ENCODE results near the gene SLC12A5. TPM values are rescaled to one million over a fixed set of nuclear protein-coding genes. Genes with fewer than 3 reads are reported as not detected.
A peak's percentile ranks its signal among the peaks of the same experiment; 100 is the strongest.

Gene SLC12A5
- total and polyA plus RNA-seq, 3 donors from 2014 or later: 5.5 to 15.5 (median 9.2) TPM

GRCh38 chr20:46010491-46011391 is 18.3 kb upstream of the SLC12A5 start:
- Histone ChIP-seq H3K27me3 (peaks cover 6% of the 10 kb centered on the region), H3K27ac (no peak overlapping the region), H3K4me3 (no peak overlapping the region), H3K4me1 (peaks cover 10% of the 10 kb centered on the region), H3K9me3 (no peaks in the 10 kb centered on the region), H3K36me3 (ENCODE audit: low read depth, missing control alignments) (no peaks in the 10 kb centered on the region)
- WGBS, 2 donors: 7 to 9% methylated on average over 52 to 74 of the region's 74 CpGs
- no peak for DNase-seq
- no peak for TF ChIP-seq POLR2A (IDR thresholded peaks at IDR 0.05)
- no peak for TF ChIP-seq CTCF (IDR thresholded peaks at IDR 0.05)
- intact Hi-C loops (cut with DNase I; ENCODE audit: low total_unique reads): no loop called here

GRCh38 chr20:46011631-46012482 is 17.2 kb upstream of the SLC12A5 start:
- no peaks in the 10 kb centered on the region for H3K36me3 ChIP-seq (ENCODE audit: low read depth, missing control alignments)
- 9 to 14% methylated on average over 47 to 49 of the region's 57 CpGs for WGBS, 2 donors
- peaks cover 10% of the 10 kb centered on the region for H3K4me1 ChIP-seq
- no peak overlapping the region for H3K27ac ChIP-seq
- no peak overlapping the region for H3K4me3 ChIP-seq
- TF ChIP-seq POLR2A (IDR thresholded peaks at IDR 0.05) (no peak), CTCF (IDR thresholded peaks at IDR 0.05) (peak in 2 of 3 experiments; percentile 13 to 35)
- no peaks in the 10 kb centered on the region for H3K9me3 ChIP-seq
- H3K27me3 ChIP-seq: peaks cover 6% of the 10 kb centered on the region
- intact Hi-C loops (cut with DNase I; ENCODE audit: low total_unique reads): no loop called here
- DNase-seq: peak; percentile 81

GRCh38 chr20:46012921-46013320 is 16.1 kb upstream of the SLC12A5 start:
- no peaks in the 10 kb centered on the region for H3K9me3 ChIP-seq
- no peaks in the 10 kb centered on the region for H3K36me3 ChIP-seq (ENCODE audit: low read depth, missing control alignments)
- WGBS, 2 donors: 37 to 53% methylated on average over 10 of the region's 10 CpGs
- intact Hi-C loops (cut with DNase I; ENCODE audit: low total_unique reads): no loop called here
- TF ChIP-seq POLR2A (IDR thresholded peaks at IDR 0.05) (no peak), CTCF (IDR thresholded peaks at IDR 0.05) (no peak)
- H3K4me1 ChIP-seq: peaks cover 7% of the 10 kb centered on the region
- DNase-seq: no peak
- H3K27me3 ChIP-seq: peaks cover 6% of the 10 kb centered on the region
- H3K4me3 ChIP-seq: peak overlapping the region in 1 of 2 donors; percentile 47
- H3K27ac ChIP-seq: no peak overlapping the region

- Histone ChIP-seq H3K4me1 (peaks cover 5% of the 10 kb centered on the region), H3K27ac (no peak overlapping the region), H3K27me3 (peaks cover 6% of the 10 kb centered on the region), H3K36me3 (ENCODE audit: low read depth, missing control alignments) (no peaks in the 10 kb centered on the region), H3K4me3 (peak overlapping the region; percentile 31 to 47), H3K9me3 (no peaks in the 10 kb centered on the region)
- 12% methylated on average over 18 to 28 of the region's 29 CpGs for WGBS, 2 donors
- no peak for DNase-seq
- TF ChIP-seq CTCF (IDR thresholded peaks at IDR 0.05) (no peak), POLR2A (IDR thresholded peaks at IDR 0.05) (no peak)
- intact Hi-C loops (cut with DNase I; ENCODE audit: low total_unique reads): no loop called here
These were observed 15.6 kb upstream of the SLC12A5 start for GRCh38 chr20:46013322-46013828.
